K562 (cell line): ENCODE measurements around the gene SETD1B. TPM values are rescaled to one million over a fixed set of nuclear protein-coding genes. Genes with fewer than 3 reads are reported as not detected.

Experiments used
- ATF1 ChIP-seq, 2 experiments: fragments of 450-650 bp in 1 of 2; IDR thresholded peaks; 2 replicates each; pipeline ENCODE4 v1.6.1; 2016; ENCODE audit warnings: missing compliant biosample characterization in 1 of 2, missing genetic modification characterization in 1 of 2
- BHLHE40 ChIP-seq: IDR thresholded peaks from 2 replicates; pipeline ENCODE4 v1.6.1; 2011; ENCODE audit warnings: low read length, improper control_type of control experiment
- ELF1 ChIP-seq: fragments of 200-800 bp; sonication (Bioruptor generic); IDR thresholded peaks from 2 replicates; pipeline ENCODE4 v1.6.1; 2016; ENCODE audit warnings: missing genetic modification characterization, missing compliant biosample characterization
- HDAC1 ChIP-seq, 2 experiments: fragments of 450-650 bp; IDR thresholded peaks; 2 replicates each; pipeline ENCODE4 v1.6.1; 2016 to 2017; ENCODE audit warnings: inconsistent platforms in 1 of 2, mild to moderate bottlenecking in 1 of 2, moderate library complexity in 1 of 2
- LARP7 ChIP-seq: fragments of 450-650 bp; IDR thresholded peaks from 2 replicates; pipeline ENCODE4 v1.6.1; 2016
- MXI1 ChIP-seq: IDR thresholded peaks from 2 replicates; pipeline ENCODE4 v1.6.1; 2011; ENCODE audit warnings: low read depth, mild to moderate bottlenecking, improper control_type of control experiment, low read length
- OTX1 ChIP-seq: fragments of 450-650 bp; formaldehyde crosslinking; IDR thresholded peaks from 2 replicates; pipeline ENCODE4 v1.4.0; 2022; ENCODE audit warnings: mild to moderate bottlenecking
- POLR2AphosphoS5 ChIP-seq: IDR thresholded peaks from 2 replicates; pipeline ENCODE4 v1.6.1; 2011; ENCODE audit warnings: mild to moderate bottlenecking, low read depth, low read length, moderate library complexity; ENCODE audit not compliant: control insufficient read depth, insufficient read depth
- POLR2B ChIP-seq: fragments of 450-650 bp; IDR thresholded peaks from 2 replicates; pipeline ENCODE4 v1.6.1; 2018; ENCODE audit warnings: low read depth; ENCODE audit not compliant: partially characterized antibody
- SRF ChIP-seq, 2 experiments: fragments of 250-450, 450-650 bp in 1 of 2; sonication (Bioruptor Pico) in 1 of 2; sonication (generic) in 1 of 2; formaldehyde crosslinking; IDR thresholded peaks; 2 replicates each; pipeline versions ENCODE4 v1.5.0 to v1.5.1; 2020 to 2022; ENCODE audit warnings: mild to moderate bottlenecking in 1 of 2, missing genetic modification reagents in 1 of 2
- SUPT5H ChIP-seq: fragments of 450-650 bp; IDR thresholded peaks from 2 replicates; pipeline ENCODE4 v1.6.1; 2016
- TBP ChIP-seq: optimal IDR thresholded peaks from 2 replicates; pipeline ENCODE3; 2011; ENCODE audit warnings: low read depth, low read length, improper control_type of control experiment
- UBTF ChIP-seq, 2 experiments: IDR thresholded peaks; 2 replicates each; pipeline ENCODE4 v1.6.1; 2012; ENCODE audit warnings: improper control_type of control experiment in 2 of 2, low read depth in 2 of 2, low read length in 2 of 2, borderline replicate concordance in 1 of 2
- ZBTB11 ChIP-seq, 3 experiments: fragments of 200-800 bp in 1 of 3; fragments of 250-450 bp in 1 of 3; fragments of 450-650 bp in 1 of 3; sonication (Bioruptor Pico) in 1 of 3; sonication (Bioruptor generic) in 1 of 3; formaldehyde crosslinking in 1 of 3; IDR thresholded peaks; 2 replicates each; pipeline versions ENCODE4 v1.6.1 to v1.8.0; 2016 to 2022; ENCODE audit warnings: mild to moderate bottlenecking in 2 of 3, missing genetic modification characterization in 2 of 3, missing compliant biosample characterization in 1 of 3, moderate library complexity in 1 of 3
- ZBTB12 ChIP-seq: fragments of 250-450 bp; sonication (Bioruptor Pico); IDR thresholded peaks from 2 replicates; pipeline ENCODE4 v1.4.0; 2020
- ZFX ChIP-seq: sonication (generic); formaldehyde crosslinking; IDR thresholded peaks from 2 replicates; pipeline ENCODE4 v1.8.0; 2022; ENCODE audit warnings: mild to moderate bottlenecking, missing genetic modification reagents, moderate library complexity
- ZNF395 ChIP-seq: fragments of 200-800 bp; sonication (Bioruptor generic); IDR thresholded peaks from 2 replicates; pipeline ENCODE4 v1.6.1; 2017; ENCODE audit warnings: missing genetic modification characterization, missing compliant biosample characterization
- polyA plus RNA-seq, 8 experiments: library from polyadenylated mRNA; depleted of rRNA in 4 of 8; stranded (reverse) in 5 of 8; unstranded in 3 of 8; fragments of >200 nt; fragmentation: Nextera tagmentation in 2 of 8; fragmentation: Illumina TruSeq in 1 of 8; extraction: Ambion mirVana in 2 of 8; extraction: Trizol in 1 of 8; gene quantifications; 2 replicates each; pipeline versions ENCODE4 v1.2.1 to v1.2.3, GENCODE V29; 2011 to 2014; ENCODE audit warnings: inconsistent platforms in 1 of 8, missing spikeins in 1 of 8
- total RNA-seq, 7 experiments: library from RNA; depleted of rRNA in 6 of 7; stranded (reverse); fragments of >200 nt in 6 of 7; fragmentation: Illumina TruSeq in 2 of 7; extraction: Trizol in 2 of 7; gene quantifications; 2 replicates each; pipeline versions ENCODE4 v1.2.1 to v1.2.3, GENCODE V29; 2011 to 2021; ENCODE audit warnings: low replicate concordance in 1 of 7

The SETD1B gene
- total and polyA plus RNA-seq, 9 of the 15 experiments (the other 6 are each of a cell fraction or from before 2014, with no cell fraction given): 0.48 to 26.6 (median 2.3) TPM

- TF ChIP-seq ZNF395 (peak; percentile 51; the same call in 1 of the 2 replicates), POLR2AphosphoS5 (peak; percentile 65), SRF (CRISPR knock-in tag; IDR thresholded peaks at IDR 0.05) (peak in 1 of 2 experiments; percentile 78; a peak in 1 of 4 replicates), MXI1 (peak; percentile 64; the same call in 1 of the 2 replicates), TBP (peak; percentile 75), ZBTB12 (CRISPR knock-in tag) (0 out of 2 replicates have a peak, but pooled peaks have one; percentile 11), POLR2B (peak; percentile 66), ZBTB11 (CRISPR knock-in tag; IDR thresholded peaks at IDR 0.05) (peak; percentile 79 to 92 (median 91); a peak in 5 of 6 replicates), ELF1 (tag) (peak; percentile 65; the same call in 1 of the 2 replicates), BHLHE40 (peak; percentile 17), SUPT5H (peak; percentile 75; the same call in 1 of the 2 replicates), ZFX (CRISPR knock-in tag) (peak; percentile 55), OTX1 (CRISPR knock-in tag) (peak; percentile 49; the same call in 1 of the 2 replicates), UBTF (IDR thresholded peaks at IDR 0.05; ENCODE audit: borderline replicate concordance in 1 of 2, low read depth in 2 of 2, low read length in 2 of 2) (peak; percentile 41 to 52; a peak in 1 of 4 replicates), ATF1 (CRISPR knock-in tag; IDR thresholded peaks at IDR 0.05) (no peak), ATF1 (tag; IDR thresholded peaks at IDR 0.05) (peak; percentile 61), LARP7 (0 out of 2 replicates have a peak, but pooled peaks have one; percentile 46), HDAC1 (IDR thresholded peaks at IDR 0.05) (peak in 1 of 2 experiments; percentile 73; a peak in 1 of 4 replicates)
These were observed 6.7 kb upstream of the SETD1B start (continued) for GRCh38 chr12:121796855-121797751.
